Measurements from ENCODE around the gene PDK1. TPM values are rescaled to one million over a fixed set of nuclear protein-coding genes. Genes with fewer than 3 reads are reported as not detected.

PDK1 gene
- total RNA-seq, 2 donors from 2014 or later = 8.0 to 17.5 TPM

DNA sequence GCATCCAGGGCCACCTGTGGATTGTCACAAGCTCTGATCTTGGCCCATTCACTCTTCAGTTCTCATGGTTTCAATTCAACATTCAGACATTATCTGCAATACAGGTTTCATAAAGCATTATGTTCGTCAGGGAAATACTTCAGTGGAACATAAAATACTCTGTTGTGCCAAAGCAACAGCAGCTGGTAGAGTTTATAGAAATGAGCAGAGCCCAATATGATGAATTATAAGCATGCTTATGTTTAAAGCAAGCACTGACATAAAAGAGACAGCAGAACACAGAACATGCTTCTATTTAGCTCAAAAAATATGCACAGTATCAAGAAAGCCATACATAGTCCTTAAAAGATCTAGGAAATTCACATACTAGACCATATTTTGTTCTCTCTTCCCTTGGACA, 71.3 kb downstream of the PDK1 start:
- no peak for ATAC-seq
- no peaks in the 10 kb centered on the region for H3K9me3 ChIP-seq
- H3K27me3 ChIP-seq = no peaks in the 10 kb centered on the region
- H3K4me1 ChIP-seq = no peaks in the 10 kb centered on the region
- no peak overlapping the region for H3K27ac ChIP-seq
- no peak overlapping the region for H3K4me3 ChIP-seq
- TF ChIP-seq POLR2A (IDR thresholded peaks at IDR 0.05) = no peak
- TF ChIP-seq, protein P1, sequence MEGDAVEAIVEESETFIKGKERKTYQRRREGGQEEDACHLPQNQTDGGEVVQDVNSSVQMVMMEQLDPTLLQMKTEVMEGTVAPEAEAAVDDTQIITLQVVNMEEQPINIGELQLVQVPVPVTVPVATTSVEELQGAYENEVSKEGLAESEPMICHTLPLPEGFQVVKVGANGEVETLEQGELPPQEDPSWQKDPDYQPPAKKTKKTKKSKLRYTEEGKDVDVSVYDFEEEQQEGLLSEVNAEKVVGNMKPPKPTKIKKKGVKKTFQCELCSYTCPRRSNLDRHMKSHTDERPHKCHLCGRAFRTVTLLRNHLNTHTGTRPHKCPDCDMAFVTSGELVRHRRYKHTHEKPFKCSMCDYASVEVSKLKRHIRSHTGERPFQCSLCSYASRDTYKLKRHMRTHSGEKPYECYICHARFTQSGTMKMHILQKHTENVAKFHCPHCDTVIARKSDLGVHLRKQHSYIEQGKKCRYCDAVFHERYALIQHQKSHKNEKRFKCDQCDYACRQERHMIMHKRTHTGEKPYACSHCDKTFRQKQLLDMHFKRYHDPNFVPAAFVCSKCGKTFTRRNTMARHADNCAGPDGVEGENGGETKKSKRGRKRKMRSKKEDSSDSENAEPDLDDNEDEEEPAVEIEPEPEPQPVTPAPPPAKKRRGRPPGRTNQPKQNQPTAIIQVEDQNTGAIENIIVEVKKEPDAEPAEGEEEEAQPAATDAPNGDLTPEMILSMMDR (IDR thresholded peaks at IDR 0.05) = no peak
- H3K36me3 ChIP-seq (replicated peaks in 1 of 2; ENCODE audit: insufficient read depth in 1 of 2, low read depth in 2 of 2) = no peaks in the 10 kb centered on the region
- DNase-seq = no peak
- WGBS, 2 donors = 70 to 91% methylated on average over 1 of the region's 1 CpG
- intact Hi-C loops (cut with DNase I) = no loop called here

DNA sequence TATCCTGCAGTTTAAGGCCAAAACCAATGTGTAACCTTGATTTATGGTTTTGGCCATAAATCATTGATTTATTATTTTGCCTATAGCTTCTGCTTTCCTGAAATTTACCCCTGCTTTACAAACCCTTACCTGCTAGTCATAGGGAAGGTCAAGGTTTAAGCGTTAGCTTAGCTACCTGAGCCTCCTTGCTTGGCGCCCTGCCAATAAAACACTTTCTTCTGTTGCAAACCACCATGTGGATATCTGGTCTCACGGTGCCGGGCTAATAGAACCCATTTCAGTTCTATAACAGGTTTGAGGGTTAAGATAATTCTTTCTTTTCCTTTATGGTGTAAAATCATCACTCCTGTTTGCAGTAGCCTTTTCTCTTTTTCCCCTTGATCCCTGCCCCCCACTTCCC, 72.2 kb downstream of the PDK1 start:
- Histone ChIP-seq H3K4me1 (no peaks in the 10 kb centered on the region), H3K27me3 (no peaks in the 10 kb centered on the region), H3K27ac (no peak overlapping the region), H3K4me3 (no peak overlapping the region), H3K36me3 (replicated peaks in 1 of 2; ENCODE audit: insufficient read depth in 1 of 2, low read depth in 2 of 2) (no peaks in the 10 kb centered on the region), H3K9me3 (no peaks in the 10 kb centered on the region)
- intact Hi-C loops (cut with DNase I) = no loop called here
- no peak for ATAC-seq
- no peak for DNase-seq
- no peak for TF ChIP-seq POLR2A (IDR thresholded peaks at IDR 0.05)
- TF ChIP-seq, protein P1 (IDR thresholded peaks at IDR 0.05) = no peak
- 68 to 80% methylated on average over 4 of the region's 4 CpGs for WGBS, 2 donors

GRCh38 chr2:172629586-172629985, 73.7 kb downstream of the PDK1 start:
- H3K36me3 ChIP-seq (replicated peaks in 1 of 2; ENCODE audit: insufficient read depth in 1 of 2, low read depth in 2 of 2) = no peaks in the 10 kb centered on the region
- H3K4me3 ChIP-seq = no peak overlapping the region
- H3K9me3 ChIP-seq = no peaks in the 10 kb centered on the region
- H3K27ac ChIP-seq = no peak overlapping the region
- intact Hi-C loops (cut with DNase I) = no loop called here
- no peaks in the 10 kb centered on the region for H3K27me3 ChIP-seq
- DNase-seq = no peak
- 70 to 86% methylated on average over 7 of the region's 7 CpGs for WGBS, 2 donors
- ATAC-seq = no peak
- TF ChIP-seq POLR2A (IDR thresholded peaks at IDR 0.05) = no peak
- no peaks in the 10 kb centered on the region for H3K4me1 ChIP-seq

- Histone ChIP-seq H3K4me3 (no peak overlapping the region), H3K27me3 (no peaks in the 10 kb centered on the region), H3K27ac (no peak overlapping the region), H3K4me1 (no peaks in the 10 kb centered on the region), H3K36me3 (replicated peaks in 1 of 2; ENCODE audit: insufficient read depth in 1 of 2, low read depth in 2 of 2) (no peaks in the 10 kb centered on the region), H3K9me3 (no peaks in the 10 kb centered on the region)
- ATAC-seq (no peak), DNase-seq (no peak)
- intact Hi-C loops (cut with DNase I) = no loop called here
- TF ChIP-seq, protein P1 (IDR thresholded peaks at IDR 0.05) = no peak
- TF ChIP-seq POLR2A (IDR thresholded peaks at IDR 0.05) = no peak
Observed at GRCh38 chr2:172630181-172630580, 74.3 kb downstream of the PDK1 start.

DNA sequence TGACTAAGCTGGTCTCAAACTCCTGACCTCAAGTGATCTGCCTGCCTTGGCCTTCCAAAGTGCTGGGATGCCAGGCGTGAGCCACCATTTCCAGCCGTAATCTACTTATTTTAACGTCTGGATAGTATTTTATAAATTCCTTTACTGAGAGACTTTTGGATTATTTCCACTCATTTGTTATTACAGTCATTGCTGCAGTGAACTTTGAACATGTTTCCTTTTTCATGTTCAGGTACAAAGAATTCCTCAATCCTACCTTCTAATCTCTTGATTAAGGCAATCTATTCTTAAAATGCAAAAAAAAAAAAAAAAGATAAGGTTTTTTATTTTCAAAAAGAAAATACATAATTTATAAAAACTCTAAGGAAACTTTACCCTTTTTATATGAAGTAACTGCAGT, 78.6 kb downstream of the PDK1 start:
- Histone ChIP-seq H3K27me3 (no peaks in the 10 kb centered on the region), H3K4me3 (no peak overlapping the region), H3K4me1 (no peaks in the 10 kb centered on the region), H3K36me3 (replicated peaks in 1 of 2; ENCODE audit: insufficient read depth in 1 of 2, low read depth in 2 of 2) (no peaks in the 10 kb centered on the region), H3K9me3 (no peaks in the 10 kb centered on the region), H3K27ac (no peak overlapping the region)
- WGBS, 2 donors = 30 to 54% methylated on average over 3 of the region's 3 CpGs
- TF ChIP-seq POLR2A (IDR thresholded peaks at IDR 0.05) = no peak
- TF ChIP-seq, protein P1 (IDR thresholded peaks at IDR 0.05) = no peak
- intact Hi-C loops (cut with DNase I) = no loop called here
- DNase-seq (no peak), ATAC-seq (no peak)
